Skin of body (tissue), 2 donors: ENCODE measurements around the gene SPRY4. TPM values are rescaled to one million over a fixed set of nuclear protein-coding genes. Genes with fewer than 3 reads are reported as not detected.
"Not testable (repeated sequence)": the region's sequence is repeated elsewhere in the genome, so short reads cannot be mapped to it uniquely, and the experiment has no call there.

Experiments
- DNase-seq: peaks from one replicate; lab custom pipeline; 2025; lab: John Stamatoyannopoulos, UW
- total RNA-seq: library from RNA; depleted of rRNA; stranded (reverse); fragments of >200 nt; gene quantifications from one replicate; pipeline ENCODE4 v1.2.3, GENCODE V29; 2014

SPRY4 gene
- total RNA-seq, 1 donor from 2014 or later, result 8.9 TPM

DNA sequence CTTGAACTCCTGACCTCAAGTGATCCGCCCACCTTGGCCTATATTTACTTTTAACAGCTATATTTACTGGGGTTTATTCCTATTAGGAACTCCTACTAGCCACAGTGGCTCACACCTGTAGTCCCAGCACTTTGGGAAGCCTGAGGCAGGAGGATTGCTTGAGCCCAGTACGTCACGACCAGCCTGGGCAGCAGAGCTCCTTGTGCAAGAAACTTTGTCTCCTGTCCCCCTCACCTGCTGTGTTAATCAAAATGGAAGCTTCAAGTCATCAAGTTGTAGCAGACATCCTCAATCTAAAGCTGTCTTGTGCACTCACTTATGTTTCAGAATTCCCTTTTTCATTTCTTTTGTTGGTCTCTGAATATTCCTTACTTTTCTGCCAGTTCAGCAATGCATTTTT lies 15.0 kb upstream of the SPRY4 start:
- DNase-seq, result no peak

DNA sequence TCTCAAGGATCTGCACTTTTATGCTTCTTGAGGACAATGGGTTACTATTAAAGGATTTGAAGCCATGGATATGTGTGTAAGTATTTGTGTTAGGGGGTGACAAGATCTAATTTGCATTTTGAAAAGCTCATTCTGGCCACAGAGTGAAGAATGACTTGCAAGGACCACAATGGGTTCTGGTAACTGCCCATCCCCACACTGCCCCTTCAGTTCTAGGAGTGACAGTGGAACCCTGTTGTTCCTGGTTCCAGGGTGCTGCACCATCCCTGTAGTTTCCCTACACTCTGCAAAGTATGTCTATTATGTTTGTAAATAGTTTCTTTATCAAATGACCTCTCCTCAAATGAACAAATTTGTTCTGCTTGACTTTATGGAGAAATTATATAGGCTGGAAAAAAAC lies 9.7 kb upstream of the SPRY4 start:
- DNase-seq, result no peak

DNA sequence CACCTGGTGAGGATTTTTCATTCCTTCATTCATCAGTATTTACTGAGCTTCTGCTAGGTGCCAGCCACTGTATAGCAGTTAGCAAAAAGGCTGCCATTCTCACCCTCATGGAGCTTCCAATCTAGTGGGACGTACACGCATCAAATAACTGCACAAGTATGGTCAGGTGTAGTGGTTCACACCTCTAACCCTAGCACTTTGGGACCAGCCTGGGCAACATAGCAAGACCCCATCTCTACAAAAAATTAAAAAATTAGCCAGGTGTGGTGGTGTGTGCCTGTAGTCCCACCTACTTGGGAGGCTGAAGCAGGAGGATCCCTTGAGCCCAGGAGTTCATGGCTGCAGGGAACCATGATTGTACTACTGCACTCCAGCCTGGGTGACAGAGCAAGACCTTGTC lies 8.9 kb upstream of the SPRY4 start:
- DNase-seq, result not testable (repeated sequence)

DNA sequence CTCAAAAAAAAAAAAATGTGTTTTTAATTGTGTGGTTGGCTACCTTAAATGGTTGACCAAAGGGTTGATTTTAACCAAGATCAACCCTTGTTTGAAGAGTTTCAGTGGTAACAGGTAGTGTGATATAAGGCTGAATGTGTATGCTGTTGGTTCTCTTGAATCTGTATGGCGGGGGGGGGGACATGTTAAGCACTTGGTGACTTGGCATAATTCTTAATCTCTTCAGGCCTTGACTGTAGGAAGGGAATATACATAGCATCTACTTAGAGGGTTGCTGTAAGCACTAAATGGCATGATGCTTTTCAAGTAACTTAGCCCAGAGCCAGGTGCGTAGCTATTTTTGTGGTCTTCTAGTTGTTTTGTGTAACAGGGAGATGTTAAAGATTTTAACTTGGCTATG lies 5.6 kb upstream of the SPRY4 start:
- no peak for DNase-seq

DNA sequence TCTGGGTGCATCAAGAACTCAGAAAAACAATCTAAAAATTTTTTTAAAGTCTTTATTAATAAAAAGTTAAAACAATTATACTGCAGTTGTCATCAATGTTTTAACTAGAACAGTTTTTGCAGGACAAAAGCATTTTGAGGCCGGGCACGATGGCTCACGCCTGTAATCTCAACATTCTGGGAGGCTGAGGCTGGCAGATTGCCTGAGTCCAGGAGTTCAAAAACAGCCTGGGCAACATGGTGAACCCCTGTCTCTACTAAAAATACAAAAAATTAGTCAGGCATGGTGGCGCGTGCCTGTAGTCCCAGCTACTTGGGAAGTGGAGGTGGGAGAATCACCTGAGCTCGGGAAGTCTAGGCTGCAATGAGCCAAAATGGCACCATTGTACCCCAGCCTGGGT lies 5.2 kb upstream of the SPRY4 start:
- DNase-seq, result no peak

DNA sequence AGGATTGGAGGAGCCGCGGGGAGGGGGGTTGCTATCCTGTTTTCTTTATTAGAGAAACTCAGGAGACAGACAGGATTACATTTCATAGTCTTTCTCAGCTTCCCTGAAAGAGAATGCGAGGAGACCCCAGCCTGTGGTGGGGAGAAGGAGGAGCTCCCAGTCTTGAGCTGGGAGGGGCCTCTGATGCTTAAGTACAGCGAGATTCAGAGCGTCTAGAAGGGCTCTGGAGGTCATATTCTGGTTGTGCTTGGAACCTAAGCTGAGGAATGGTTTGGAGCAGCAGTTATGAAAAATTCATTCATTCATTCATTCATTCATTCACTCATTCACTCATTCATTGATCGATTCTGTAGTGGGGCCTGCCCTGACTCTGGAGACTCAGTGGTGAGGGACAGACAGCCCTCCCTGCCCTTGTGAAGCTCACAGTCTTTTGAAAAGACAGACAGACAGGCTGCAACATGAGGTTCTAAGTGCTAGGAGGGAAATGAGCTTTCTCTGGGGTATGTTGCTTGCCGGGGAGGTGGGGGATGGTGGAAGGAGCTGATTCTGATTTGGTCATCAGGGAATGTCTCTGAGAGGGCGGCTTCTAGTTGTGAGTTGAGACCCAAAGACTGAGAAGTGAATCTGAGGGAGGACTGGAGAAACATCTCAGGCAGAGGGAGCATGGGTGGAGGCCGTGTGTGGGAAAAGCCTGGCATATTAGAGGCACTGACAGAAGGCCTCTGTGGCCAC lies 2.5 kb upstream of the SPRY4 start:
- peak; percentile 36 for DNase-seq

DNA sequence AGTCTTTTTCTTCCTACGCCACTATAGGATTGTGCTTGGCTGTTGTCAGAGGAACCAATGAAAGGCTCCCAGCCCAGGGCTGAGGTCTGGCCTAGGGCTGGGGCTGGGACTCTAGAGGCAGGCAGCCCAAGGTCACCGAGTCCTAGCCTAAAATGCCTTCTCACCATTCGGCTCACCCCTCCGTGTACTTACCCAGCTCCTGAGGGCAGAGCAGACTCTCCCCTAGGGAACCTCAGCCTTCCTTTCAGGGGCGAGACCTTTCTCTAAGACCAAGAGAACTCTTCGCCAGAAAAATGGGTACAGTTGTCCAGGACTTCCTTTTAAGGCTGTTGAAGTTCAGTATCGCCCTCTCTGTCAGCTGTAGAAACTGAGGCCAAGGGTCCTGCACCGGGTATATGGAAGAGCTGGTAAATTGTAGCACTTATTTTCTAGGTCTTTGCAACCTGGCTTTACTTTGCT lies 1.7 kb upstream of the SPRY4 start:
- DNase-seq, result no peak

DNA sequence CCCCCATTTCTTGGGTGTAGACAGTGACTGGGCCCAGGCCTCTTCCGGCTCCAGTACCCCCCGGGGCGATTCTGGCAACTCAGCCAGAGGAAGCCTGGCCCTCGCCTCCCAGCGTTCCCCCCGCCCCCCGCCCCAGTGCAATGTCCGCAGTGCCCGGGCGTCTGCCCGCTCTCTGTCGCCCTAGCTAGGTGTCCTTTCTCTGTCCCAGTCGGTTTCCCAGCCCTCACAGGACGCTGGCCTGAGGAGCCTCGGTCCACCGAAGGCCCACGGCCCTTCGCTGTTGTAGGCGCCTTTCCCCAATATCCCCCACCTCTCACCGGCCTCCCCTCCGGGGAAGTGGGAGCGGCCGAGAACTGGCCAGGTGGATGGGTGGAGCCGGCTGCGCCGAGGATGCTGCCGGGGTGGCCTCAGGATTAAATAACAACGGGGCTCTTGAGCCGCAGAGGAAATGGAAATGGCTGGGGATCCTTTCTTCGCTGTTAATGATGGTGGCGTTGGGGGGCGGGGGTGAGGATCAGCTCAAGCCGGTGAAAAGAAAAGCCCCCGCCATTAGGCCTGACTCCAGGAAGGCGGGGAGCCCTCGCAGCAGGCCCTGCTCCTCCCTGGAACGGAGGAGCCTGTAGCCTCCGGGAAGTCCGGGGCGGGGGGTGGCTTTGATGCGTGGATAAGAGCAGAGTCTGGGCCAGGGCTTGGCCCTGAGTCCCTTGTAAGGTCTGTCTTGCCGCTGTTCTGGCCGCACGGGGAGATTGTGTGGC lies 1.1 kb upstream of the SPRY4 start:
- DNase-seq, result peak; percentile 16

DNA sequence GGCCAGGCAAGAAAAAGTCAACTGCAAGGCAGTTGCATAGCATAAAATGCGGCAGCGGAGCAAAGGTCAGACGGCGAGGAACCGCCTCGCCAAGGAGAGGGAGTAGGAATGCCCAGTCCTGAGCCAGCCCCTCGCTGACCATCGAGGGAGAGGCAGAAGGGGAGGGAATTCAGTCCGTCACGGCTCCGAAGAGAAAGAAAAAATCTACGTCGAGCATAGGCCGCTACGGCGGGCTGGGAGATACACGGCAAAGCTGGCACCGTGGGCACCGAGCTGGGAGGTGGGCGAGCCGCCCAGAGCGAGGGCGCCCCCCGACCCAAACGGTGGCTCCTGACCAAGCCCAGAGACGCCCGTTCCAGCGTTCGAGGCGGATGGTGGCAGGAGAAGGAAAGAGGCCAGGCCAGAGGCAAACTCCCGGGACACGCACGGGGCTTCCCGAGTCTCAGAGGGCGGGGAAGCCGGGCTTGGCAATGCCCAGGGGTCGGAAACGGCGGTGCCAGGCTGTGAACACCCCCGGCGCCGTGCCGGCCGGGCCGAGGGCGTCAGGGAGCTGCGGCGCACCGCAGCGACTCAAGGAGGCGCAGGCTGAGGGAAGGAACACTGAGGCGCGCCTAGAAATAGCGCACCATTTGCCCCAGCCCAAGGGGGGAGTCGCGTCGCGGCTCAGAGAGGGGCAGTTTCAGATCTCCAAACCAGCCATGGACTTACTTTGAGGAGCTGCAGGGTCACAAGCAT lies 518 bp downstream of the SPRY4 start:
- no peak for DNase-seq

DNA sequence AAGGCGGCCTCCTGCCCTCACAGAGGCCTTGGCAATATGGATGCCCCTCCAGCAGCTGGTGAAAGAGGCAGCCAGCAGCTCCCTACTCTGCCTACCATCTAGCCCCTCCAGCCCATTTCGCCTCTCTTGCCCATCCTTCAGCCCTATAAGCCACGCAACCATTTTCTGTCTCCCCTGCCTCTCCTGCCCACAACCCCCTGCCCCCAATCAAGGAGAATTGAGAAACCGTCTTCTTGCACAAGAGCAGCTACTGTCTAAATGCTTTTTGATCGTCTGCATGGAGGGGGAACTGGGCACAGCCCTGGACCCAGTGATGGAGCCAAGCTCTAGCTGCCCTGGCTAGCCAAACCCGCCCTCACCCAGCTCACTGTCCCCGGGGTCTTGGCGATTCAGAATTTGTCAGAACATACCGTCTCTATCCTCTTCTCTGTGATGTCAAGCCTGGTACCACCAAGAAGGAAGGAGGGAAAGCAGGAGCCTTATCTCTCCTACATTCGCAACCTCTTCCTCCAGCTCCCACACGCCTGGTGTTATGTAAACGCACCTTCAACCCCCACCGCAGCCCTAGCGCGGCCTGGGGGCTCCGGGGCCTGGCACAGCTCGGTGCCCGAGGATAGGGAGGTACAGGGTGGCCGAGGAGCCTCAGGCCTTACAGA lies 1.2 kb downstream of the SPRY4 start:
- no peak for DNase-seq

DNA sequence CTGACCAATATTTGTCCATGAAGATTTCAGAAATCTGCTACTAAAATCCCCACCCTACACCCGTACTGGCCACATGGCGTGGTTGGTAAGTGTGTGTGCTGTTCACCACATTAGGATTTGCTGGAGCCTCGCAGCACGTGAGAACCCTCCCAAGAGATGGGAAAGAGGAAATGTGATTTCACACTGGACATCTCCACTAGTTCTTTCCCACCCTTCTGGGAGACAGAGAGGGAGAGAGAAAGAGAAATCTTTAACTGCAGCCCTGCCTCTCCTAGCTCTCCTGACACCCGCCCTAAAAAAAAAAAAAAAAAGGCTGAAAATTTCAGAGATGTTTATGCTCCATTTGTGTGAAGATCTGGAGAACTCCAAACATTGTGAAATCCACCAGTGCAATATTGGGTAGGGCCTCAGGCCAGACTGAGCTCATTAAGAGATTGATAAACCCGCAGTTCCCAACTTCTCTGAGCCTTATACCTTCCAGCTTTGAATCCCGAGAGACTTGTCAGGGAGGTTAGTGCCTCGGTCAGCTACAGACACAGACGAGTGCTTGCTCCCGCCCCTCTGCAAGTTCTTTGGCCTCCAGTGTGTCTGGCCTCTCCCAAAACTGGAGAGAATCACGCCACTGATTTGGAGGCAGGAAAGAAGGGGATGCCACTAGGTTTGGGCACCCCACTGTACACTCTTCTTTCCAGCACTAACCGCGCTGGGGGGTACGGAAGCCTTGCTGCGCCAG lies 1.9 kb downstream of the SPRY4 start:
- peak; percentile 75 for DNase-seq

DNA sequence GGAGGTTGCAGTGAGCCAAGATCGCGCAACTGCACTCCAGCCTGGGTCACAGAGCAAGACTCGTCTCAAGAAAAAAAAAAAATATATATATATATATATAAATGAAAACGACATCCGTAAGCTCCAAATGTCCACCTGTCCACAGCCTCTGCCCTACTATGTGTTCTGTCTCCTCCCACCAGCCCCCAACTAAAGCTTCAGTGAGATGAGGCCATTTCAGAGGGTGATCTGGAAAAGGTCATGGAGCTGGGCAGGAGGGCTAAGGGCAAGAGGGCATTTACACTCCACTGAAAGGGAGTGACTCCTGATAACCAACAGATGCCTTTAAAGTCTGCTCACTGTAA lies 2.4 kb downstream of the SPRY4 start:
- DNase-seq, result no peak

DNA sequence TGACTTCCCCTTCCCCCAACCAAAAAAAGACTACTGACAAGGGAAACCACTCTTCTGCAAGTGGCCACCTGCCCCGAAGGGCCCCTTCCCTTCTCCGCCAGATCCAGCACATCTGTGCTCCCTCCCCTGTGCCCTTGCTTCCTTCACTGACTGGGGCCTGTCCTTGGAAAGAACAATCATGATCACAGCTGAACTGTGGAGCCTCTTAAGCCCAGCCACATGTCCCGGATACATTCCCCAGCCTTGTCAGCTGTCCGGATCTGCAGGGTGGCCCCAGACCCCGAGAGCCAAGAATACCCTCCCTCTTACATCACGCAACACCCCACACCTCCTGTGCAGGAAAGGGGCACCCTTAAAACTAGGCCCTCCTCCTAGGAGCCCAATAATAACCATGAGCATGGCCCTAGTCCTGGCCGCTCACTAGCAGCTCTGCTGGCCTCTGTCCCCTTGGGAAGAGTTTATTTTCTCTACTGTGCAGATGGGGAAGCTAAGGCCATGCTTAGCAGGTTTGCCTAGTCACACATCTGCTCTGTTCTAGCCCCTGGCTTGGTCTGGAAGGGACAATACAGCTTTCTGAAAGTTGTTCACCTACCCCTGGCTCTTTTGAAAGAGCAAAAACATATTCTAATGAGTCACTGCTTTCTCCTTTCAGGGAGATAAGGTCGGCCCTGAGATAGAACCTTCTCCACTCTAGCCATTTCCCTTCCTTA lies 3.8 kb downstream of the SPRY4 start:
- peak; percentile 74 for DNase-seq

DNA sequence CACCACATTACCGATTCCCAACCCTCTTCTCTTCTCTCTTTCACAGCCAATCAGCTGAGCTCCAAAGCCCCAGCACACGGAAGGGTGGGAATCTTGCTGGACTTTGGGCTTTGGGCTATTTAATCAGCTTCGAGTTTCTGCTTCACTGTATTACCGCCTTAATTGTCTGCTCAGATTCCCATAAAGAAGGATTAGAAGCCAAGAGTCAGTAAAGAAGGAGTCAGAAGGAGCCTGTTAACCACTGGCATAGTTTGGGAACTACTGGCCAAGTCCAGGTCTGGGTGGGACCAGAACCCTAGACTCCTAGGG lies 4.4 kb downstream of the SPRY4 start:
- DNase-seq, result no peak

DNA sequence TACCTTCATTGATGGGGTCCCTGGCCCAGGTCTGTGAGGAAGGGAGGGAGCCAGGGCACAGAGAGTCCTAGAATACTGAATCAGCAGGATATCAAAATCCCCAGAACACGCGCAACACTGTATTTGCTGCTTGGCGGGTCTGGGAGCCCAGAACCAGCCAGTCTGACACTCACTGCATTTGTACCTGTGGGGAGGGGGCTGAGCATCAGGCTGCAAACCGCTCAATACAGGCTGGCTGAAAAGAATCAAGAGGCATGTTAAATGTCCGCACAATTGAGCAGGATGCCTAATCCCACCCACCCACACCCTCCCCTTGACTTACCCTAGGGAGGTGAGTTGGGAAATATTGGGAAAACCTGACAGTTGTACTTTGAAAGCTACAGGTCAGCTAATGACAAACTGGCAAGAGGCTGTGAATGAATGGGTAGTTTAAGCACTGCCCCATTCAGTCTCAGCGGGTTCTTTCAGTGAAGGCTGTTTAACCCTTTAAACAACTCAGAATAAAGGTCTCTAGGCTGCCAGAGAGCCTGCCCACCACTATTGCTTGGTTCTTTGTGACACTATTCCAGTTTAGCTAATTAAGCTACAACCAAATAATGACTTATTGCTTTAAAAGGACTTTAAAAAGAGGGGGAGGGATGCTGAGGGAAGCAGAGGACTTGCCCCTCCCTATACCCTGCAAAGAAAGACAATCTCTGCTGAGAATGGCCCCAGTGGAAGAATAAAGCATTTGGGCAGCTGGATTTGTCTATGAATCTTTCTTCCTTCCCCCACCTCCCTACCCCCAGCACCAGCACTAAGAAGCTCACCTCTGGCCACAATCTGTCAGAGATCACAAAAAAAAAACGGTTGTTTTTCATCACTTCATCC lies 5.0 kb downstream of the SPRY4 start:
- no peak for DNase-seq

DNA sequence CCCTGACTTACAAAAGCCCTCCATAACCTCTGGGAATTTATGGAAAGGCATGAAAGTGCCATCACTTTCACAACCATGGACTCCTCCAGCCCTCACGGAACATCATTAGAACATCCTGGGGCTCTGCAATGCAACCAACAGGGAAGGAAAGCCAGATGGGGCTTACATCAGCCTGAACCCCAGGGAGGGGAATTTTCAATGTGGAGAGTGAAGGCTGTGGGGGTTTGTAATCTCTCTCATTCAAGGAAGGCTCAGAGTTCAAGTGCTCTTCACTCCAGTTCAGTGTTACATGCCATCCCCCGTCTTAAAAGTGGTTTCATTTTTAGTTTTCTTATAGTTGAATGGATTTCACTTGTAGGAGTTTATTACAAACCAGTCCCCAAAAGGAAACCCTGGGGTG lies 5.7 kb downstream of the SPRY4 start:
- no peak for DNase-seq

DNA sequence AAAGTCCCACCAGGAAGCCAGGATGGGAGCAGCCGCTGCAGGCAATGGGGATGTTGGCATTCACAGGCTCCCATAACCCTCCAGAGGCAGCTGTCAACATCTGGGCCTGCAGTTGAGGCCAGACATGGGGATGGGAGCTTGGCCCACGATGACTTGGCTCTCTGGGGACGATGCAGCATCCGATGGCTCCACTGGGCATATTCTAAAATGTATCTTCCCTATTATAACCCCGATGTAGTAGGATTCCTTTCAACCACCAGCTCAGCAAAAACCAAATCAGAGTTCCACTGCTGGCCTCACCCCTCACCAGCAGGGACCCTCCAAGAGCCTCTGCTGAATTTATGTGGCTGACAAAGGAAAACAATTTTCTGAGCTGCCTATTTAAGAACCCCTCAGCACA lies 7.1 kb downstream of the SPRY4 start:
- DNase-seq, result peak; percentile 66

DNA sequence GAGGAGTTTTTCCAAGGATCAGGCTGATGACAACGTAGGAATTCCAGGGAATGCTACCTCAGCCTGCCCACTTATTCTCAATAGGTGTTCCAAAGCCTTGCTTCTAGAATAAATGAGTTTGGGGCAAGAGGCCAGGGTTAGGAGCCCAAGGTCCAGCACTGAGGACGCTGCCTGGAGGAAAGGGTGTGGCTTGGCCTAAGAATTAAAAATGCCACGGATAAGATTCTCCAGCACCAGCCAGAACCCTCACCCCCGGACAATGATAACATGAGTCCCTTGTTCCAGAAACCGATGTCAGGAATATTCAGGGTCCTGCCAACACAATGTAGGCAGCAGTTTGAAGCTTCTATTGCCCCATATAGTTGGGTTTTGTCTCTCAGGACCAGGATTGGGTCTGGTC lies 7.6 kb downstream of the SPRY4 start:
- no peak for DNase-seq

DNA sequence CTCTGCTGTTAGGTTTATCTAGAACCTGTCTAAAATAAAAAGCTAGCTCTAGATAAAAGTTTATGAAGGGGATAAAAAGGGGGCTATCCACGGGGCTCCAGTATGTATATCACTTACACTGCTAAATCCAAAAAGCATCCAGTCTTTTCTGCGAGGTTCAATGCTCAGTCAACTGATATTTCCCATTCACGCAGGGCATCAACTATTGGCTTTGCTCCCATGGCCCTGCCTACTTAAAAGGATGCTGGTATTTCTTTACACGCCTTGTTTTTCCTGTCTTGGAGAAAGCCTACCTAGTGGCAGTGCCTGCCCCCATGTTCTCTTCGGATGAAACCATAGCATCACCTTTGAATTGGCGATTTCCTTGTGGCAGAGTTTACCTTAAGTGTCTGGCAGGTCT lies 8.1 kb downstream of the SPRY4 start:
- DNase-seq, result no peak

DNA sequence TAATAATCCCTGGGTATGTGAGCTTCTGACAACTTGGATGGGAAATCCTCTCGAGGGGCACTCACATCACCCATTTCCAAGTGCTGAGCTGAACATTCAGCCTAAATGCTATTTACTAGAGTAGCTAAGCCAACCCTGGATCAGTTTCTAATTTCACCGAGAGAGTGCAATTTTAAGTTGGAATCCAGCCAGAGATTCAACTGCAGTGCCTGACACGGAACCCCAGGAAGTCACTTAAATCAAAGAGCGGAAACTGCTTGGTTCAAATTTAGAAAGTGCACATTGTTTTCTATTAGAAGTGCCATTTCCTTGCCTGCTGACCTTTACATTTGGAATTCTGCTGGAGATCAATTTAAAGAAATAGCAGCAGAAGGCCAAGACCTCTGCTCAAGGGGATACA lies 8.8 kb downstream of the SPRY4 start:
- peak; percentile 84 for DNase-seq
